ENCODE data around the gene SLC10A7.

Gene SLC10A7

DNA sequence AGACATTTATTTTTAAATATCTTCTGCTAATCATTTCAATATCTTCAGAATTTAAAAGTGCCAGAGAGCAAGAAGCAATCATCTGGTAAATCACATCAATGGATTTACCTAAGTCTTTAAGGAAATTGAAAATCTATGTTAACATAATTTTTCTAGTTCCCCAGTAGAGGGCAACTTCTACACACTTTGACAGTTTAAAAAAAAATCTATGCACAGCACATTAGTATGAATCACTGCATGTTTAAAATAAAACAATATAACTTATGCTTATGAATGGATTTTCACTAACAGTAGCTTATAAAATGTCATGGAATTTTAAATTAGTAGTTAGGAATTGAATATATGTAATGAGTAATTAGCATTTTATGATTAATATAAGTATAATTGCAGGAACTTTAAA is 180.9 kb downstream of the SLC10A7 start:
- DNase-seq: no peak
- no peaks in the 10 kb centered on the region for H3K9me3 Mint-ChIP-seq
- H3K36me3 Mint-ChIP-seq (ENCODE audit: low read depth): no peaks in the 10 kb centered on the region
- H3K27me3 Mint-ChIP-seq: no peaks in the 10 kb centered on the region
- no peak overlapping the region for H3K27ac Mint-ChIP-seq
- H3K4me1 Mint-ChIP-seq (ENCODE audit: low read depth): peaks cover 2% of the 10 kb centered on the region
- no peak overlapping the region for H3K4me3 Mint-ChIP-seq

DNA sequence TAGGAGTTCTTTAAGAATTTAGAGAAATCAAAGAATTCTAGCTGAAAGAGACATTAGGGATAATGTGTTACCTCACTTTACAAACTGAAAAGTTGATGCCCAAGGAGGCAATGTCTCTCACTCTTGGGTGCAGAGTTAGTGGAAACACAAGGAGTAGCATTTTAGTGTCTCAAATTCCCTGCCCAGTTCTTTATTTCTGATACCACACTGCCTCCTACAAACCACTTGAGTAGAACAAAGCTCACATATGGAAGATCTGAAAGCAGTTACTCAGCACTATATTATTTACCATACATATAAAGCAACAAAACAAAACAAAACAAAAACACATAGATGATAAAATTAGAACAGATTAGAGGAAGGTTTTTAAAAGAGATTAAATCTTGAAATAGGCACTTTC is 183.2 kb downstream of the SLC10A7 start:
- peaks cover 6% of the 10 kb centered on the region for H3K4me1 Mint-ChIP-seq (ENCODE audit: low read depth)
- H3K27ac Mint-ChIP-seq: no peak overlapping the region
- DNase-seq: no peak
- H3K9me3 Mint-ChIP-seq: no peaks in the 10 kb centered on the region
- no peaks in the 10 kb centered on the region for H3K27me3 Mint-ChIP-seq
- H3K36me3 Mint-ChIP-seq (ENCODE audit: low read depth): no peaks in the 10 kb centered on the region
- H3K4me3 Mint-ChIP-seq: no peak overlapping the region

DNA sequence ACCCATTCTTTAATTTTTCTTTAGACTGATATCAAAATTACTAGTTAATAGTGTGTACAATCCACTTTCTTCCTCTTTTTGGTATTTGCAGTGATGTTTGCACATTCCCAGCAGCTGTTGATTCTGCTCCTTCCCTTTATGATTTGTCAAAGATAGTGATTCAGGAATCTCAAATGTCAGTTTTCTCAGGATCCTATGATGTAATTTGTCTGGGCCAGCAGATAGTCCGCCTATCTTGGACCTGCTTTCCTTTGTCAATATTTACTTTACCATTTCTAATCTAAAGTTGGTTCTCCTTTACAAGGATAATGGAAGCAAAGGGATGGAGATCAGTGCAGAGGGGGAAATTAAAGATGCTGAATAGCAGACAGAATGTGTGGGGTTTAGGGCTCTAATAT is 185.3 kb downstream of the SLC10A7 start:
- DNase-seq: no peak
- Mint-ChIP-seq H3K27ac (no peak overlapping the region), H3K36me3 (ENCODE audit: low read depth) (no peaks in the 10 kb centered on the region), H3K9me3 (no peaks in the 10 kb centered on the region), H3K4me3 (no peak overlapping the region), H3K4me1 (ENCODE audit: low read depth) (peaks cover 4% of the 10 kb centered on the region), H3K27me3 (no peaks in the 10 kb centered on the region)

DNA sequence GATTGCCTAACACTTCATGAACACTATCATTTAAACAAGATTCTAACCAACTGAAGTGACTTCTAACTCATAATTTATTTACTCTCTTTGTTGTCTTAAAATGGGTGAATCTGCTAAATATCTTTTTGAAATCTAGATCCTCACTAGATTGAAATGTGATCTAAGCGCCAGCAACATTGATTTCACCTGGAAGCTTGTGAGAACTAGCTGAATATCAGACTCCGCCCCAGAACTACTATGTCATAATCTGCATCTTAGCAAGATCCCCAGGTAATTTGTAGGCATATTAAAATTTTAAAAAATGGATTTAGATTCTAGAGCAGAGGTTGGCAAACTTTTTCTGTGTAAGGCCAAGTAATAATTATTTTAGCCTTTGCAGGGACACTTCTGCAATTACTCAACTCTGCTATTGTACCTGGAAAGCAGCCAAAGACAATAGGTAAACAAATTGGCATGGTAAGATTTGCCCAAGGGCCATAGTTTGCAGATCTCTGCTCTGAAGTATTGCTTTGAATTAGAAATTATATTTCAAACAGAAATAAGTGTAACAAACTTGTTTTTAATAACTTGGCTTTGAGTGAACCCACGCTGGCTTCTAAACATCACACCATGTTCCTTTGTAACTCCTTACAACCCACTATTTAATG is 185.9 kb downstream of the SLC10A7 start:
- Mint-ChIP-seq H3K27ac (no peak overlapping the region), H3K27me3 (no peaks in the 10 kb centered on the region), H3K9me3 (no peaks in the 10 kb centered on the region), H3K4me1 (ENCODE audit: low read depth) (peaks cover 5% of the 10 kb centered on the region), H3K4me3 (no peak overlapping the region), H3K36me3 (ENCODE audit: low read depth) (no peaks in the 10 kb centered on the region)
- no peak for DNase-seq

DNA sequence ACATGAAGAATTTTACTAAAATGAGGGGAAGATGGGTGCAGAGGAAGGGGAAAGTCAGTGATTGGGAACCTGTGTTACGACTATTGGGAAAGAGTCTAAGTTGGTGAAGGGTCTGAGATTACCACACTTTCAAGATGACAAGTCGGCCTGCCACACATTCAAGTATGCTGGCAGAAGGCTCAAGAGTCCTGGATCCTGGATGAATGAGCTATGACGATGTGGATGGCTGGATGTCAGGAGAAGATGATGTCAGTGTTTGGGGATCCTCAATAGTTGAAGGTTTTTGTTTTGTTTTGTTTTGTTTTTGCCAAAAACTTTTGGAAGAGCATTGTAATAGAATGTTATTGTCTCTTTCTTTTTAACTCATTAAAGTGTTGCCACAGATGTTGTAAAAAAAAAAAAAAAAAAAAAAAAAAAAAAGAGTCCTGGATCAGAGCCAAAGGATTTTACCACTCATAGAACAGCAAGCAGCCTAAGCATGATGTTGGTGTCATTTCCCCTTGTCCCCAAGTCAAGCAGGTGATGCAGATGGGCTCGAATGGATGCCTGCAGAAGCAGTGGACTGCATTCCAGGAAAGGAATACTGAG is 186.8 kb downstream of the SLC10A7 start:
- Mint-ChIP-seq H3K27me3 (no peaks in the 10 kb centered on the region), H3K36me3 (ENCODE audit: low read depth) (no peaks in the 10 kb centered on the region), H3K4me1 (ENCODE audit: low read depth) (peaks cover 10% of the 10 kb centered on the region), H3K9me3 (no peaks in the 10 kb centered on the region), H3K27ac (no peak overlapping the region), H3K4me3 (no peak overlapping the region)
- DNase-seq: no peak

DNA sequence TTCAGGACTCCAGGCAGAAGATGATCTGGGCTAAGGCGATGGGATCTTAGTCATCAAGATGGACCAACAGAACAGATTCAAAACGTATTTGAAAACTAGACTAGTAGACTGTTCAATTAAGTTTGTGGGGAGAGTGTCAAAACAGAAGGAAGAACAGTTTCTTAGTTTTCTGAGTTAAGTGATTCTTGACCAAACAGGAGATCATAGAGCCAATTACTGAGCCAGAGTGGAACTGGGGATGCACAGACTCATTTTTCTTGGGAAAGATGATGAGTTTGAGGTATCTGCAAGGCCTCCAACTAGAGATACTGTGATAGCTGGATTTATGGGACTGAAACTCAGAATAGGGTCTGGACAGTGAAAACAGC is 187.9 kb downstream of the SLC10A7 start:
- H3K36me3 Mint-ChIP-seq (ENCODE audit: low read depth): no peaks in the 10 kb centered on the region
- H3K27me3 Mint-ChIP-seq: no peaks in the 10 kb centered on the region
- H3K4me3 Mint-ChIP-seq: no peak overlapping the region
- H3K9me3 Mint-ChIP-seq: no peaks in the 10 kb centered on the region
- no peak for DNase-seq
- H3K27ac Mint-ChIP-seq: no peak overlapping the region
- peaks cover 13% of the 10 kb centered on the region for H3K4me1 Mint-ChIP-seq (ENCODE audit: low read depth)

DNA sequence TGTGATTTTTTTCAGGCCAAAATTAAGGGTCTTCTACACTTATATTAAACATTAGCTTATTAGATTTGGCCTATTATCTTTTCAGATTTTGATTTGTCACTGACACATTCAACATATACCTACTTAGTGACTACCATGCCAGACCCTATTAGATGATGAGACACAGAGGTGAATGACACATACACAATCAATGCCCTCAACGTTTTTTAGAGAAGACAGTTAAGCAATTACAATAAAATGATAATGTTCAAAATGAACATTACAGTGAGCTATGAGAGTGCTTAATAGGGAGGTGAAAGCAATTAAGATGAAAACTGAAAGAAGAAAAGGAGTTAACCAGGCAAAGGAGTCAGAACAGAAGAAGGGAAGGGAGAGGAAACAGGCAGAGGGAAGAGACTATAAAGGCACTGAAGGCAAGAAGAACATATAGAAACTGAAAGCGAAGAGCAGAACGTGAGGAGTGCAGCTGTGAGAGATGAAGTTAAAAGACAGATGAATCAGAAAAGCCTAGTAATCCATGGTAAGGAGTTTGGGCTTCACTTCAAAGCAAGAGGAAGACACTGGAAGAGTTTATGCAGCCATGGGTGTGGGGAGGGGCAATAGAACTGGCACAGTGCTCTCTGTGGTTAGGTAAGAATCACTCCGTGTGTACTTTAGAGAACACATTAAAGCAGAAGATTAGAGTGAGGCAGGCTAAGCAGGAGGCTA is 188.4 kb downstream of the SLC10A7 start:
- Mint-ChIP-seq H3K4me3 (no peak overlapping the region), H3K36me3 (ENCODE audit: low read depth) (no peaks in the 10 kb centered on the region), H3K27ac (no peak overlapping the region), H3K4me1 (ENCODE audit: low read depth) (peaks cover 15% of the 10 kb centered on the region), H3K9me3 (no peaks in the 10 kb centered on the region), H3K27me3 (no peaks in the 10 kb centered on the region)
- peak; percentile 28 for DNase-seq

DNA sequence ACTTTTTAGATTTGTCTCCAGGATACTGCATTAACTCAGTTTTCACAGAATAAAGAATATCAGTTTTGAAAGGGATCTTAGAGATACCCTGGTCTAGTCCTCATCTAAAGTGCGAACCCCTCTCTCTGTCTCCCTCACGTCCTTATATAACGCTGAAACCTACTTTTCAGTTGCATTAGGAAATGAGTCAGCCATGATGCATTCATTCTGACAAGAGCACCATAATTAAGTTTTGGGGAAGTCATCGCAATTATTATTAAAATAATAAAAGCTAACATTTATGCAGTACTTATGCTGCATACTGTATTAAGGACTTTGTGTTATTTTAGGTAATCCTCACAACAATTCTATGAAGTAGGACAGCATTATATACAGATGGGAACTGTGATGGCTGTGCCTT is 191.3 kb downstream of the SLC10A7 start:
- no peak overlapping the region for H3K27ac Mint-ChIP-seq
- no peaks in the 10 kb centered on the region for H3K27me3 Mint-ChIP-seq
- no peak for DNase-seq
- H3K4me1 Mint-ChIP-seq (ENCODE audit: low read depth): peaks cover 11% of the 10 kb centered on the region
- H3K9me3 Mint-ChIP-seq: no peaks in the 10 kb centered on the region
- H3K4me3 Mint-ChIP-seq: no peak overlapping the region
- H3K36me3 Mint-ChIP-seq (ENCODE audit: low read depth): peaks cover 3% of the 10 kb centered on the region

DNA sequence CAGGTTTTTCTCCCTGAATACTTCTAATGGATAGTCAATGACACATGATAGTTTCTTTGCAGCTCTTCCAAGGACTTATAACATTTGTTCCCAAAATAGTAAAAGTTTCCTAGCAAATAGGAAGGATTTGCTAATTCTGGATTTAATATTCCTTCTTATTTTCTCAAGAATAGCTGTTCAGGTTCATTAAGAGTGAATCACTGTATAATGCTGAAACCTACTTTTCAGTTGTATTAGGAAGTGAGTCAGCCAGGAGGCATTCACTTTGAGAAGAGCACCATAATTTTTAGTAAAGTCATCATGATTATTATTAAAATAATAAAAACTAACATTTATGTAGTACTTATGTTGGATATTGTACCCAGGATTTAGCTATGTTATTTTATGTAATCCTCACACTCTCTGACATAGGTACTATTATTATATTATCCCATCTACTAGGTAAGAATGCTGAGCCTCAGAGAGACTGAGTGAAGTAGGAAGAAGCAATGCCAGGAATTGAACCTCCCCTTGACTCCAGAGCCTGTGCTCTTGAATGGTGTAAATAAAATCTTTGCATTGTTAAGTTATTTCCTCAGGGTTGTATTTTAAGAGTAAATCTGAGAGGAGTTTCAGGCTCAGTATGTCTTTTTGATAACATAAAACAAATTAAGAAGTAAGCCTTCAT is 192.6 kb downstream of the SLC10A7 start:
- no peak overlapping the region for H3K27ac Mint-ChIP-seq
- H3K4me1 Mint-ChIP-seq (ENCODE audit: low read depth): peaks cover 11% of the 10 kb centered on the region
- peaks cover 5% of the 10 kb centered on the region for H3K9me3 Mint-ChIP-seq
- no peak overlapping the region for H3K4me3 Mint-ChIP-seq
- H3K27me3 Mint-ChIP-seq: no peaks in the 10 kb centered on the region
- H3K36me3 Mint-ChIP-seq (ENCODE audit: low read depth): peaks cover 15% of the 10 kb centered on the region
- DNase-seq: no peak

DNA sequence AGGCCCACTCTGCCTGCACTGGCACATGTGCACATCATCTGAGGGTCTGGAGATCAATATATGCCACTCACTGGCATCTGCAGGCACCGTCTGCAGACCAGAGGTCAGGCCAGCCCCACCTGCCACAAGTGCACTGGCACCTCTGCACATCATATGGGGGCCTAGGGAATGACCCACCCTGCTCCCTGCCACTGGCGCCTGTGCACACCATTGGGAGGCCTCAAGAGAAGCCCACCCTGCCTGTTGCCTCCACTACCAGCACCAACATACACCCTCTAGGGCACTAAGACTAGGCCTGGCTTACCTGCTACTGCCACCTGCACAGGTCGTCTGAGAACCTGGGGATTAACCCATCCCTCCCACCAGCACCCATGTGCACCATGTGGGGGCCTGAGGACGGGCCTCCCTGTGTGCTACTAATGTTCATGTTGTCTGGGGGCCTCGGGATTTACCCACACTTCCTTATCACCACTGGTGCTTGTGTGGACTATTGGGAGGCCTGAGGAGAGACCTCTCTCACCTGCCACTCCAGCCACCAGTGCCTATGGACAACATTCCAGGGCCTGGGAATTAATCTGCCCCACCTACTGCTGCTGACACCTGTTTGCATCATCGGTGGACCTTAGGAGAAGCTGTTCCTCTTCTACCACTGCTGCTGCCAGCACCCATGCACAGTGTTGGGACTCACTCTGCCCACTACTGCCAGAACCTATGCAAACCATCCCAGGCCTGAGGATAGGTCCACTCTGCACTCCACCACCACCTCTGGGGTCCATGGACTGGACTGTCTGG is 193.7 kb downstream of the SLC10A7 start:
- H3K27ac Mint-ChIP-seq: no peak overlapping the region
- peaks cover 11% of the 10 kb centered on the region for H3K4me1 Mint-ChIP-seq (ENCODE audit: low read depth)
- H3K36me3 Mint-ChIP-seq (ENCODE audit: low read depth): peaks cover 26% of the 10 kb centered on the region
- peaks cover 5% of the 10 kb centered on the region for H3K9me3 Mint-ChIP-seq
- DNase-seq: no peak
- no peak overlapping the region for H3K4me3 Mint-ChIP-seq
- no peaks in the 10 kb centered on the region for H3K27me3 Mint-ChIP-seq

DNA sequence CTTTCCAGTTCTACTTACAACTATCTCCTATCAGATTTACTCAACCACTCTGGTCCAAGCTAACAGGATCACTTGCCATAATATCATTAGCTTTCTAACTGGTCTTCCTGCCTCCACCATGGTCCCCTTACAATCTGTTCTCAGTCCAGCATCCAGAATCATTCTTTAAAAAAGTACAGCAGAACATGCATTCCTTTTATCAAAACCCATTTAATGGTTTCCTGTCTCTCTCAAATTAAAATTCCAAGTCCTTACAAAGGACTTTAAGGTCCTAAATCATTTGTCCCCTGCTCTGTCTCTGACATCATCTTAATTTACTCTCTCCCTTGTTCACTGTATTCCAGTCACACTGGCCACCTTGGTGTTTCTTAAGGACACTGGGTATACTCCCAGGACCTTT is 202.8 kb downstream of the SLC10A7 start:
- peaks cover 13% of the 10 kb centered on the region for H3K36me3 Mint-ChIP-seq (ENCODE audit: low read depth)
- H3K9me3 Mint-ChIP-seq: no peaks in the 10 kb centered on the region
- H3K27ac Mint-ChIP-seq: no peak overlapping the region
- no peak for DNase-seq
- no peaks in the 10 kb centered on the region for H3K4me1 Mint-ChIP-seq (ENCODE audit: low read depth)
- no peaks in the 10 kb centered on the region for H3K27me3 Mint-ChIP-seq
- no peak overlapping the region for H3K4me3 Mint-ChIP-seq

DNA sequence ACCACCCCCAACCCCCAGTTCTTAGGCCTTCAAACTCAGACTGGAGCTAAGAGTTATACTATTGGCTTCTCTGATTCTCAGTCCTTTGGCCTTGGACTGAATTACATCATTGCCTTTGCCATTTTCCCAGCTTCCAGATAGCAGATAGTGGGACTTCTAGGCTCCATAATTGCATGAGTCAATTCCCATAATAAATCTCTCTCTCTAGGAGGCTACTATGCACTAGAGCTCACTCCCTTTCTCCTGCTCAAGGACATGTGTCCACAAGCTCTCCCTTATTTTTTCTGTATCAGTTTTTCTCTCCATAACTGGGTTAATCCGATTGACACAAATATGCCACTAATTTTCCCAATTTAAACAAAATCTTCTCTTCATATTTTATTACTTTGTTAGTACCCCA is 204.0 kb downstream of the SLC10A7 start:
- Mint-ChIP-seq H3K9me3 (no peaks in the 10 kb centered on the region), H3K27me3 (no peaks in the 10 kb centered on the region), H3K27ac (no peak overlapping the region), H3K4me3 (no peak overlapping the region), H3K4me1 (ENCODE audit: low read depth) (no peaks in the 10 kb centered on the region), H3K36me3 (ENCODE audit: low read depth) (peaks cover 2% of the 10 kb centered on the region)
- DNase-seq: no peak

DNA sequence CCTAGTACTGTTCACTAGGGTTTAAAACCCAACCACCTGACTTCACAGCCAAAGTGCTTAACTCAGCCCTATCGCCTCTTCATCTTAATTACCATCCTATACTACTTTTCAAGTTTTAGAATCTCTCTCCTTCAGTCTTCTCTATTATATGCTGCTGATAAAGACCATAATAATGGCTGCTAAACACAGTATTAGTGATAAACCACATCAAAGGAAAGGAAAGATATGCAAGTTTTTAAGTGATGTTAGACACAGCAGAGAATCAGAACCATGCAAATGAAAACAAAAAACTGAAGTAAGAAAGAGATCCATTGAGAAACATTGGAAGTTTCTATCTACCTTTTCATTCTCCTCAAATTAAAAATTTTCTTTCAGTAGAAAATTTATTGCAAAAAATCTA is 206.6 kb downstream of the SLC10A7 start:
- H3K27ac Mint-ChIP-seq: no peak overlapping the region

DNA sequence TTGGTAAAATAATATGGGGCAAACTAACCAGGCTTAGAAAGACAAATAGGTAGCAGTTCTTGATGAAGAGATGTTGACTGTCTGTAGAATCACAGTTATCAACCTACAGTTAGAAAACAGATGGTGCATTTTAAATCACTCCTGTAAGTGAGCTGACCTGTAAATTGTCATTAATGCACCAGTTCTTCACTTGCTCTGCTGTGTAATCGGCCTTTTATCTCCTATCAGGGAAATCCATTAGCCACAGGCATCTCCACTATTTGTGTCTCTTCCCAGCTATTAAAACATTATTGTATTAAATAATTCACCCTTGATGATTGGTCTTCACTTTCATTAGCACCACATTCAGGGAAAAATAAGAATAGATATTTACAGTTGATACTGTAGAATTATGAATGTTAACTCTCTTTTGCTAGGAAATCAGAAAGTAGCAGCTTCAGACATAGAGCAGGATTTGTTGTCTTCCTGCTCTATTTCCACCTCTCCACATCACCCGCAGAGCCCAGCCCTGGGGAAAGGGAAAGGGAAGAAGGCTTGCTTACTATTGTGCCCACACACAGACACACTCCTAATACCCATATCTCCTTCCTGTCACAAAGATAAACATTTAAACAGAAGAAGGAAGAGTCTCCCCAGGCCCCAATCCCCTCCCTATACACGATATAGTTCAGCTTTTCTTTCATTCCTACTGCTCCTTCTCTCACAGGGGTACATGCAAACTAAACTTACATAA is 210.3 kb downstream of the SLC10A7 start:
- Mint-ChIP-seq H3K9me3 (no peaks in the 10 kb centered on the region), H3K27ac (no peak overlapping the region), H3K4me1 (ENCODE audit: low read depth) (peaks cover 3% of the 10 kb centered on the region), H3K4me3 (no peak overlapping the region), H3K27me3 (no peaks in the 10 kb centered on the region), H3K36me3 (ENCODE audit: low read depth) (no peaks in the 10 kb centered on the region)
- no peak for DNase-seq

More for the DNA sequence above, 206.6 kb downstream of the SLC10A7 start:
- no peaks in the 10 kb centered on the region for H3K27me3 Mint-ChIP-seq
- DNase-seq: no peak
- no peaks in the 10 kb centered on the region for H3K9me3 Mint-ChIP-seq
- no peaks in the 10 kb centered on the region for H3K36me3 Mint-ChIP-seq (ENCODE audit: low read depth)
- no peak overlapping the region for H3K4me3 Mint-ChIP-seq
- H3K4me1 Mint-ChIP-seq (ENCODE audit: low read depth): peaks cover 3% of the 10 kb centered on the region
